ENCODE results near the gene PHAF1. TPM values are rescaled to one million over a fixed set of nuclear protein-coding genes. Genes with fewer than 3 reads are reported as not detected.

Gene PHAF1
- total and polyA plus RNA-seq, 12 donors = 9.0 to 27.4 (median 14.0) TPM

DNA sequence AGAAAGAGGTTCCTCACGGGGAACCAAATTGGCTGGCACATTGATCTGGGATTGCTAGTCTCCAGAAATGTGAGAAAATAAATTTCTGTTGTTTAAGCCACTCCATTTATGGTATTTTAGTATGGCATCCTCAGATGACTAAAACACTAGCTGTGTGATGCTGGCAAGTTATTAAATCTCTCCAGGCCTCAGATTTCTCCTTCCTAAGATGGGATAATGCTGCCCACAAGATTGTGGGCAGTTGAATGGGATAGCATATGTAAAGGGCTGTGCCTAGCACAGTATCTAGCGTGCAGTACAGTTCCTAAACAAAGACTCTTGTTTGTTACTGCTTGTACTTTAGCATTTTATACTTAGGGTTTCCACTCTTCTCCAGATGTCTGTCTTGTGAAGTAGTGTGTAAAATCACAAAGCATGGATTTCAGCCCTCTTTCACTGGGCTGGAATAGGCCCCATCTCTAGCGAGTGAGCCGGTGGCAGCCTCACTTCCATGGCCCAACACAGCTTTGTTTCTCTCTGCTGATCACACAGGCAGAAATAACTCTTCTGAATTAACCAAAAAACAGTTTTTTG, 38.2 kb upstream of the PHAF1 start:
- peaks cover 0 to 23% of the 10 kb centered on the region in 2 donors for H3K36me3 ChIP-seq (replicated peaks in 1 of 2)

DNA sequence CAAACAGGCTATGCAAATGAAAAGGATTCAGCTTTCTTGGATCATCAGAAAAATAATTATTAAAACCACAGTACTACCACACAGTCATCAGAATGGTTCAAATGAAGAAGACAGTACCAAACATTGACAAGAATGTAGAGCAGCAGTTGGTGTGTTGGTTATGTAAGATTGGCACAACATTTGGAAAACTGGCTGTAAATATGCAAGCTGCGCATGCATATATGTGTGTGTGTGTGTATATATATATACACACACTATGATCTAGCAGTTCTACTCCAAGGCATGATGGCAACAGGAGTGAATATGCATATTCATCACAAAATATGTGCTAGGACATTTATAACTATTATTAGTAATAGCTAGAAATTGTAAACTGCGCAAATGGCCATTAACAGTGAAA, 34.4 kb upstream of the PHAF1 start:
- intact Hi-C loops (cut with DNase I) = no loop called here
- Histone ChIP-seq H3K36me3 (replicated peaks in 1 of 2) (peaks cover 0 to 5% of the 10 kb centered on the region in 2 donors), H3K27me3 (no peaks in the 10 kb centered on the region), H3K4me1 (replicated peaks in 1 of 2) (no peaks in the 10 kb centered on the region), H3K4me3 (no peak overlapping the region), H3K9me3 (replicated peaks in 1 of 3) (no peaks in the 10 kb centered on the region), H3K27ac (no peak overlapping the region)
- 89 to 97% (median 96%) methylated on average over 2 of the region's 2 CpGs for WGBS, 4 donors
- TF ChIP-seq POLR2A (IDR thresholded peaks at IDR 0.05) = no peak
- TF ChIP-seq, protein P1, sequence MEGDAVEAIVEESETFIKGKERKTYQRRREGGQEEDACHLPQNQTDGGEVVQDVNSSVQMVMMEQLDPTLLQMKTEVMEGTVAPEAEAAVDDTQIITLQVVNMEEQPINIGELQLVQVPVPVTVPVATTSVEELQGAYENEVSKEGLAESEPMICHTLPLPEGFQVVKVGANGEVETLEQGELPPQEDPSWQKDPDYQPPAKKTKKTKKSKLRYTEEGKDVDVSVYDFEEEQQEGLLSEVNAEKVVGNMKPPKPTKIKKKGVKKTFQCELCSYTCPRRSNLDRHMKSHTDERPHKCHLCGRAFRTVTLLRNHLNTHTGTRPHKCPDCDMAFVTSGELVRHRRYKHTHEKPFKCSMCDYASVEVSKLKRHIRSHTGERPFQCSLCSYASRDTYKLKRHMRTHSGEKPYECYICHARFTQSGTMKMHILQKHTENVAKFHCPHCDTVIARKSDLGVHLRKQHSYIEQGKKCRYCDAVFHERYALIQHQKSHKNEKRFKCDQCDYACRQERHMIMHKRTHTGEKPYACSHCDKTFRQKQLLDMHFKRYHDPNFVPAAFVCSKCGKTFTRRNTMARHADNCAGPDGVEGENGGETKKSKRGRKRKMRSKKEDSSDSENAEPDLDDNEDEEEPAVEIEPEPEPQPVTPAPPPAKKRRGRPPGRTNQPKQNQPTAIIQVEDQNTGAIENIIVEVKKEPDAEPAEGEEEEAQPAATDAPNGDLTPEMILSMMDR (IDR thresholded peaks at IDR 0.05) = no peak
- DNase-seq = no peak

More for the DNA sequence above, 38.2 kb upstream of the PHAF1 start:
- no peaks in the 10 kb centered on the region for H3K9me3 ChIP-seq (replicated peaks in 1 of 3)
- no peaks in the 10 kb centered on the region for H3K27me3 ChIP-seq
- DNase-seq = no peak
- TF ChIP-seq POLR2A (IDR thresholded peaks at IDR 0.05) = no peak
- TF ChIP-seq, protein P1 (IDR thresholded peaks at IDR 0.05) = no peak
- WGBS, 4 donors = 90 to 95% (median 93%) methylated on average over 4 of the region's 4 CpGs
- intact Hi-C loops (cut with DNase I) = no loop called here
- no peak overlapping the region for H3K4me3 ChIP-seq
- H3K4me1 ChIP-seq (replicated peaks in 1 of 2) = no peaks in the 10 kb centered on the region
- no peak overlapping the region for H3K27ac ChIP-seq

DNA sequence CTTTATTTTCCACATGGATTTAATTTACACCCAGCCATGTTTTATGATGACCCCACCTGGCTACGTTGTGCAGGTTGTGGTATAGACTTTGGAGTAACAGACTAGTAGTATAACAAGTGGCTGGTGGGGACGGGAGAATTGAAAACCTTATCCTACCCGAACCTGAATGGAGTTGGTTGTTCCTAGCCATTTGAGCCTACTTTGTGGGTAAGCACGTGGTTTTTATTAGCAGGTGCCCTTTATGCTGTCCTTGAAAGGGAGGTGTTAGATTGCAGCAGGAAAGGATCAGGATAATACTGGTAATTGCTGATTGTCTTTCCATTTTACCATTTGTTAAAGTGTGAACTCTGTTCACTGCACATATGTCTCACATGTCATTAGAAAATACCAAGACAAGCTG, 31.9 kb upstream of the PHAF1 start:
- DNase-seq = no peak
- intact Hi-C loops (cut with DNase I) = no loop called here
- no peak overlapping the region for H3K4me3 ChIP-seq
- 81 to 93% (median 84%) methylated on average over 4 of the region's 4 CpGs for WGBS, 4 donors
- no peak overlapping the region for H3K27ac ChIP-seq
- H3K27me3 ChIP-seq = no peaks in the 10 kb centered on the region
- no peaks in the 10 kb centered on the region for H3K4me1 ChIP-seq (replicated peaks in 1 of 2)
- peaks cover 0 to 10% of the 10 kb centered on the region in 2 donors for H3K36me3 ChIP-seq (replicated peaks in 1 of 2)
- no peaks in the 10 kb centered on the region for H3K9me3 ChIP-seq (replicated peaks in 1 of 3)
- no peak for TF ChIP-seq POLR2A (IDR thresholded peaks at IDR 0.05)
- TF ChIP-seq, protein P1 (IDR thresholded peaks at IDR 0.05) = no peak

DNA sequence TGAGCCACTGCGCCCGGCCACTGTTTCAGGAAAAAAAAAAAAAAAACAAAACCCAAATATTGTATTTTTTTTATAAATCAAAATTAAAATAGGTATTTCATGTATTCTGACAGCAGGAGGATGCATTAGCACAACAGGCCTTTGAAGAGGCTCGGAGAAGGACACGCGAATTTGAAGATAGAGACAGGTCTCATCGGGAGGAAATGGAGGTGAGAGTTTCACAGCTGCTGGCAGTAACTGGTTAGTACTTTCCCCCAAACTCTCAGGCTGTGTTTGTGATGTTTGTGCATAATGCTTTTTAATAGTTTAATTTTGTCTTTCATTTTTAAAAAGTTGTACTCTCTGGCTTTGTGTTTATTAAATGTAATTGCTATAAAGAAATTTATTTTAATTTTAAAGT, 27.6 kb upstream of the PHAF1 start:
- Histone ChIP-seq H3K4me3 (no peak overlapping the region), H3K27me3 (no peaks in the 10 kb centered on the region), H3K4me1 (replicated peaks in 1 of 2) (no peaks in the 10 kb centered on the region), H3K36me3 (replicated peaks in 1 of 2) (peaks cover 0 to 14% of the 10 kb centered on the region in 2 donors), H3K9me3 (replicated peaks in 1 of 3) (no peaks in the 10 kb centered on the region), H3K27ac (no peak overlapping the region)
- TF ChIP-seq, protein P1 (IDR thresholded peaks at IDR 0.05) = no peak
- no peak for TF ChIP-seq POLR2A (IDR thresholded peaks at IDR 0.05)
- 91 to 92% (median 92%) methylated on average over 6 of the region's 6 CpGs for WGBS, 4 donors
- intact Hi-C loops (cut with DNase I) = no loop called here
- no peak for DNase-seq

All from adrenal gland (tissue), 12 donors.